HG03159 (cell line): Measurements from ENCODE around the gene SUSD4.

Experiments
- ATAC-seq: cut with Tn5 transposase; IDR thresholded peaks from one replicate; pipeline ENCODE4 v1.9.1; 2021; ENCODE audit warnings: mild to moderate bottlenecking, moderate library complexity; ENCODE audit not compliant: unreplicated experiment

The SUSD4 gene

DNA sequence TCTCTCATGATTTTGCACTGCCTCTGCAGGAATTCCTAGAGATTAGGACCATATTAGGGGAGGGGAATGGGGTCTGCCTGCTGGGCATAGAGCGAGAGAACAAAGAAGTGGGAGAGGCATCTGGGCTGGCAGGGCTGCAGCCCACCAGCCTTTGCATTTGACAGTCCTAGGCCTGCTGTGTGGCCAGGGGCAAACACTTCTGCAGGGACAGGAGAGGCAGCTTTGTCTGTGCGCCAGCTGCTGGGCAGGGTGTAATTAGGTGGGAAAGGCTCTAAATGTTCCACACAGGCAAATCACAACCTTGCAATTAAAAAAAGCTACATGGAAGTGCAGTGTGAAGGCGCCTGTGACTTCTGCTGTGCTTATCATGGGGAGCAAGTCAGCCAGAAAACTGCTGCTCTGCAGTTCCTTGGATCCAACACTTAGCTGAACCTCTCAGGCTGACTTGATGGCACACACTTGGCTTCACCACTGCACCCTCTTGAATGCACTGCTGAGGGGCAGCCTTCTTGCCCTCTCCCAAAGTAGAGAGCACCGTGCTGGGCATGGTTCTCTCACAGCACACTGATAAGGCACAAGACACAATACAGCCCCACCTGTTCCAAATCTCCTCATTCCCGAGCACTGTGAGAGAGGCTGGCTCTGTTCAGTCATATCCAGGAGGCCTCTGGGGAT is 147.3 kb downstream of the SUSD4 start:
- ATAC-seq: no peak

DNA sequence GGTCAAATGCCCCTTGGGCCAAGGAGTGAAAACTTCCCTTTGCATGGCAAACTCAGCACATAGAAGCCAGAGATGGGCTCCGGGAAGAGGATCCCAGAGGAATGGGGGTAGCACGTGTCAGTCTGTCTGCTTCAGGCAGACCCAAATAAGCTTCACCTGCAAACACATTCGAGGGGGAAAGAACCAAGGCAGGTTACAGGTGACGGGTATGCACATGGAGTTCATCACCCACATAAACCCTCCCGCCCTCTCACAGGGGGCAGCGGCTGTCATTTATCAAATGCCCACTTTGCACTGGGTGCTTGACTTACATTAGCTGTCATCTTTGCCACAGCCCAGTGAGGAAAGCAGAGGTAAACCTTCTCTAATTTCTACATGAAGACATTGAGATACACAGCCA is 147.9 kb downstream of the SUSD4 start:
- no peak for ATAC-seq

DNA sequence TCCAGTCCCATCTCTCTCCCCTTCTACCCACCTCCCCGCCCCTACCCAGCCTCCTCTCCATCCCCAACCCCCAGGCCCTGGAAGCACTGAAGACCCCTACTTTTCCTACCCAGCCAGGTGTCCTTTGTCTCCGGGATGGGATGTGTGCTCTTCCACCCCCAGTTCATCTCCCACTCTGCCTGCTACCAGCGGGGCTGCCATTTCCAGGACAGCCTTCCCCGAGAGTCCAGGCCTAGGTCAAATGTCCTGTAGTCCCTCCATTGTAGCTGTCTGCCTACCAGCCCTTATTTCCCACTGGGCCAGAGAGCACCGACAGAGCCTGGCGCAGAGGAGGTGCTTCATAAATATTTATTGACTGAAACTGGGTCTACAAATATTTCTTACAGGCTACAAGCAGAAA is 148.9 kb downstream of the SUSD4 start:
- ATAC-seq: no peak

DNA sequence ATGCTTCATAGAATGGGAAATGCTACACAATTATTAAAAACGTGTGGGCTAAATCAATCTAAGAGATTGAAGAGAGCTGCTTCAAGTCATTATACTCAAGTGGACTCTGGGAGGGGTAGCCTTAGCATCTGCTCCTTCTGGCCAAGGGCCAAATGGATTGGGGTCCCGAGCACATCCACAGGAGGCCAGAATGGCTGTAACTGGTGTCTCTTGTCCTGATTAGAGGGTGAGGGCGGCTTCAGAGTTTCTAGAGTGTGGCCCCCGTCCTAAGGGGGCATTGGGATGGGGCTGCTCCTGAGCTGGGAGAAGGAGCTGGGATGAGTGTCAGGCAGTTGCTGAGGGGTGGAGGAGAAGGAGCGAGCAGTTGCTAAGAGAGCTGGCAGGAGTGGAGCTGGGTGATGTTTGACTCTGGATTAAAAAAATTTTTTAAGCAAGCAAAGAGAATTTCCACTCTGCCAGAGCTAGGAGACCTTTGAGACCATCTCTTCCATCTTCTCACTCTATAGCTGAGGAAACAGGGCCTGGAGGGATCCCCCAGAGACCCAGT is 149.6 kb downstream of the SUSD4 start:
- no peak for ATAC-seq

DNA sequence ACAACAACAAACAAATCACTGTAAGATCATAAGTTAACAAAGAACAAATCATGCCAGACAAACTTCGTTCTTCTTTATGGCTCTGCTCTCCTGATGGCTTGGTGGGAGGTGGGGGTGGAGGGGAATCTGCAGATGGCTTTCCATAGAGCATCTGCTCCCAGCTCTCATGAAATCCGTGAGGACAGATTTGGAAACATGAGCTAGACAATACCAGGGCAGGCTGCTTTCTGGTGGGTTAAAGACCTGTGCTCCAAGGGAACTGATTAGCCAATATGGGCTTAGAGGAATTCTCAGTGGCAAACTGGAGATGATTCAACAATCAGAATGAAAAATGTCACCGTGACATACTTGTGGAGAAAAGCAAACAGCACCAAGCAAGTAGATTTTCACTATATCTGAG is 151.5 kb downstream of the SUSD4 start:
- ATAC-seq: no peak

DNA sequence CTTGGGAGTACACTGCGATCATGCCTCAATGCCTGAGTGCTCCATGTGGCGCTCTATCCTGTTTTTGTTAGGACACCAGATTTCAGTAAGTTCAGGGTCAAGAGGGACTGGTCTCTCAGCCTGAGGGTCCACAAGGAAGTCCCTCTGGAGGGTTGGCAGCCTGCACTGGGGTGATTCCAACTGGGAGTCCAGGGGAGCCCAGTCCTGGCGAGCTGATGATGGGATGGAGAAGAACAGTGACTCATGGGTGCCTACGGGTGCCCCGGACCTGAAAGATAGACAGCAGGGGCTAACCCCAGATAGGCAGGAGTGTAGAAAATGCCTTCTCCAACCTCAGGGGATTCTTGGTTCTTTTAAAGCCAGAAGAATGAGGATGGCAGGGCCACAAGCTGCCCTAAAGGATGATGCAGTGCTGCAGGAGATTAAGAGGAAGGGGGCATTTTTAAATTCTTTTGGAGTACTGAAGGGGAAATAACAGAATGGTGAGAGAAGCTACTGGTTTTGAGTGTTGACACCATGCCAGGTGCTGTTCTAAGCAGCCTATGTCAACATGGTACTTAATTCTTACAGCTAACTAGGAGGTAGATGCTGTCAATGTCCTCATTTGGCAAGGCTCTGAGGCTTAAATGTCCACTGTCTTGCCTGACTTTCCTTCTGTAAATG is 152.5 kb downstream of the SUSD4 start:
- ATAC-seq: no peak

DNA sequence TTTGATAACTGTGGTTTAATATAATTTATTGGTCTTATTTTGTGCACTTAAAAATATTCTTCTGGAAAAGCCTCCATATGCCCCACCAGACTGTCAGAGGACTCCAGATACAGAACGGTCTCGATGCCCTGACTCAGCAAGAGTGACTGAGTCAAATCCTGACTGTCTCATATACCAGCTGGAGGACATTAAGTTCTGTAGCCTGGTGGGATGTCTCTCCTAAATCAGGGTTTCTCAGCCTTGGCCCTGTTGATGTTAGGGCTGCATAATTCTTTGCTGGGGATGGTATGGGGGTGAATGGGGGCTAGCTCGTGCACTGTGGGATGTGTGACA is 153.2 kb downstream of the SUSD4 start:
- ATAC-seq: no peak

DNA sequence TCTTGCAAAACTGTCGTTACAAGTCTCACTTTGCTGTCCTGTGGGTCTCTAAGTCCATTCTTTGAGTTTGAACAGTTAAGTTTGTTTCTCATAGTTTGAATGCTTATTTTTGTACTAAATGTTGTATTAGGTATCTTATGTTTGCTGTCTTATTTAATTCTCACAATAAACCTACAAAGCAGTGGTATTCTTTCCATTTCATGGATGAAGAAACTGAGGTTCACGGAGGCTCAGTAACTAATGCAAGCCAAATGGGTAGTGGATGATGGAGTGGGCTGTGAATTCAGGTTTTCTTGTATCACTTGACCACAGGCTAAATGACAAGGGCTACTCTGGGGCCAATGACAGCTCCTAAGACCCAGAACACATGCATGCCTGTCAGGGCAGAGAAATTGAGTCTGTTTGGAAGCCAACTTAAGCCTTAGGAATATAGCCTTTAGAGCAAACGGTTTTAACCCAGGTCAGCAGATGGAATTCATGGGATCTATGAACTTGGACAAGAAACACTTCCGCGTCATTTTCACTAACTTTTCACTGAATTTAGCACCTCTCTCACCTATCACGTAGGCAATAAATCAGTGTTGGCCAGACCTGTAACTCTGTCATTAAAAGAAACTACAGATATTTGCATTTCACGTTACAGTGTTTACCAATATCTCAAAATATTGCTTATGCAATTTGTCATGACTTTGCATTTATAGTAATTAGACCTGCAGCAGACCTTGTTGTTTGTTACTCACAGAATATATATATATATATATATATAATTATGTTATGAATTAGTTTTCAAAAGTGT is 153.8 kb downstream of the SUSD4 start:
- ATAC-seq: no peak

DNA sequence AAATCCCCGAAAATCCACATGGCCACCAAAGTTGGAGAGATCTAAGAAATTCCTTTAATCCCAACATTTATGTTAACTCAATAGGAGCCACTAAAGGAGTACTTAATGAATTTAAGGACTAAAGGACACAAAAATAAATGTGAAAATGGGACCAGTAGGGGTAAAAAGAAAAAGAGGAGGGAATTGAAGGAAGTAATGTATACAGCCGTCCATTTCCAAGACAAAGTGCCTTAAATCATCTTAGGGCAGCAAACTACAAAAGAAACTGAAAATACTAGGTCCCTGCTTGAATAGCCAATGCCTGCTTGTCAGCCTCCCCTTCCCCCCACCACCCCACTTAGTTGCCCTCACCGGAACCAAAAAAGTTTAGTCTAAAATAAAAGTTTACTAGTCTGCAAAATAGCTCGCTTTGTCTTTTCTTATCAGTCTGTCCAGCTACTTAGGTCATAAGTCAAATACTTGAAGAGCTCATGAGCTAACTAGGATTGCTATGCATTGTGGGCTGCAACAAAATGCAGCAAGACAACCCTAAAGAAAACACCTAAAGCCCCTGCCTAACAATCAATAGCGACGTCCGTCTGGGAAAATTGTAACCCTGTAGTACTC is 154.6 kb downstream of the SUSD4 start:
- ATAC-seq: no peak

DNA sequence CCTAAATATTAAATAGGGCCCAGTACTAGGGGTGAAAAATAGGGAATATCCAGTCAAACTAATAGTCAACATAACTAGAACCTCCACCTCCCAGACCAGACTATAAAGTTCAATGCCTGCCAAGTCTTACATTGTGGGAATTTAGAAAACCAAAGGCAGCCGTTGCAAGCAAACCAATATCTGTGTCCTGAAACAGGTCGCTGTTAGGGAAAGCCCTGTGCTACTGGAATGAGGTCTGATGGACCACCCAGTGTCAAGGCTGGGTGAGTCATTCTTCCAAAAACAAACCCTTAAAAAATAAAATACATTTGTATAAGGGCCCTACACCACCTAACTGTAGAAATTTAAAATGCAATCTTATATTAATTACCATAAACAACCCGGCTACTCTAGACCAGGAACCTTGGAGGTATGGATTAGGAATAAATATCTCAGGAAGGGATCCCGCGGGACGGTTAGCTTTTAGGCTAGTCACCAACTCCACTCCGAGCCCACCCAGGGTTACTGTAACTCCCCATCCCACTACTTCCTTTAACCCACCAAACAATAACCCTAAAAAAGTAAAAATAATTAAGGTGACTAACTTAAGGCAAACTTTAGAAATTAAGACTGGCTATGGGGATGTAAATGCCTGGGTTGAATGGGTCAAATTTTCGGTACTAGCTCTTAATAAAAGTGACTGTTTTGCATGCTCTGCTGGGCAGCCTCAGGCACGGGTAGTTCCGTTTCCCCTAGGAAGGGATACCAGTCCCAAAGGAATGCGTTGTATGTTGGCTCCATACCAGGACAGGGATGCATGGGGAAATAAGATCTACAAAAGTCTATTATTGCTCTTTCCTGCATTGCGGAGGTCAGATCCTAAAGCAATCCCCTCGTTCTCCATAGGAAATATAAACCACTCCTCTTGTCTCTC is 155.6 kb downstream of the SUSD4 start:
- no peak for ATAC-seq

DNA sequence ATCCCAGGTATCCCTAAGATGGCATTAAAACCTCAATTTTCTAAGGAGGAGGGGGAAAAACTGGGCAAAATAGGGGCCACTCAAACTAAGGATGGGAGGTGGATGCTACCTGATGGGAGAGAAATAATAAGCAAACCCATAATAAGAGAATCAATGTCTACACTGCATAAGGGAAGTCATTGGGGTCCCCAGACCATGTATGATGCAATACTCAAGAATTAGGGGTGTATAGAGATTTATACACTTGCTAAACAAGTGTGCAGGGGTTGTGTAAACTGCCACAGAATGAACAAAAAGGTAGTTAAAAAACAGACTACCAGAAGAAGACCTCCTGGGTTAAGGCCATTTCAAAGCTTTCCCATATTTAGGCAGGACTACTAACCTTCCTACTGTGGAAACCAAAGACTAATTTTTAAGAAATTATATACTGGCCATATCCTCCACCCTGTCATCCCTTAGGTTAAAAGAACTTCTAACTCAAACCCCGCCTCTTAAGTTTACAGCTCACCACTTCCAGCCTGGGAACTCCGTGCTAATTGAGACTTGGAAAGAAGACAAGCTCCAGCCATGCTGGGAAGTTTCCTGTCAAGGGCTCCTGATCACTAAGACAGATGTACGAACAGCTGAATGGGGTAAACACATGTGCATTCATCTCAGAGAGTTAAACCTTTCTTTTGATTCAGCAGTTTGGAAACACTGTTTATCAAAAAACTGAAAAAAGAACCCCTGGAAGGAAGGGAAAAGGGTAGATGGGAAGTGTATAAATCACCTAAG is 156.5 kb downstream of the SUSD4 start:
- no peak for ATAC-seq

DNA sequence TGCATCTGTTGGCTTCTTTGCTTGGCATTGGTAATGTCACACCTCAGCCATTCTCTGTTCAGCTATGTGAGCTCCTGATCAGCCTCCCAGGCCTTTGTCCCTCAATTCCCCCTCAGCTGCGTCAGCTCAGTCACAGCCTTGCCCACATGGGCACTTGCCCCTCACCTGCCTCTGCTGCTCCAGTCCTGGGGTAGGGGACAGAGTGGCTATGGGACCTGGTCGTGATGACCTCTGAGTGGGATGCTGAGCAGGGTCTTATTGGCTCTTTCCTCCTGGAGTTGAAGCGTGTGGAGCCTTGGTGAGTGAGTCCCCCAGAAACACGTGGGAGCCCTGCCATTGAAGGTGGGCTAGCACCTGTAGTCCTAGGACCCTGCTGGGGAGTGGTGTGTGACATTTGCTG is 159.6 kb downstream of the SUSD4 start:
- no peak for ATAC-seq

DNA sequence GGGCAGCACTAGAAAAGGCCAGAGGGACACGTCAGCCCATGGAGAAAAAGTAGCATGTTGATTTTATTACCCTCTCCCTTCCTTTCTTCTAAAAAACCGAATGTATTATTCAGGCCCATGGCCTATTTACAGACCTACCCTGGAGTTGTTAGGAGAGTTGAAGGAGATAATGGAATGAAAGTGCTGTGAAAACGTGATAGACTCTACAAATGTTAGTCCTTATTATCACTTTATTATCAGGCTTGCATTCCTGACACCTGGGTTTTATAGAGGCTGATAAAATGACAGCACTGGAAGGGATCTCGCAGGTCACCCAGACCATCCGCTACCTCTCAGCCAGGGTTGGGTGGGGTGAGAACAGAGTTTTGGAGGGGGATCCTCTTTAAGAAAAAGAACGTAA is 160.3 kb downstream of the SUSD4 start:
- ATAC-seq: no peak

DNA sequence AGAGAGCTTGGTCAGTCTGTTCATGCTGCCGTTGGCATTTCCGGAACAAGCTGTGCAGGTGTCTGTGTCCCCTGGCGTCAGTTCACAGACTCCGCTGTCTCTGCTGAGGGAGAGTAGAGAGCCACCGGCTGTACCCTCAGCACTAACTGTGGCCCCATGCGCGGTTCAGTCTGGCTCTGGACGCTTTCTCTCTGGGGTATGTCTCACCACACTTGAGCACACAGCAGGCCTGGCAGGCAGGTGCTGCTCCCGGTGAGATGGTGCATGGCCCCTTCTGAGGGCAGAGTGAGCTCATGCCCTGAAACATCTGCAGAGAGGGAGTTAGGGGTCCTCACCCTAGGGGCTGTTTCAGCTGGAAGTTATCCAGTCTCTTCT is 161.0 kb downstream of the SUSD4 start:
- ATAC-seq: no peak

DNA sequence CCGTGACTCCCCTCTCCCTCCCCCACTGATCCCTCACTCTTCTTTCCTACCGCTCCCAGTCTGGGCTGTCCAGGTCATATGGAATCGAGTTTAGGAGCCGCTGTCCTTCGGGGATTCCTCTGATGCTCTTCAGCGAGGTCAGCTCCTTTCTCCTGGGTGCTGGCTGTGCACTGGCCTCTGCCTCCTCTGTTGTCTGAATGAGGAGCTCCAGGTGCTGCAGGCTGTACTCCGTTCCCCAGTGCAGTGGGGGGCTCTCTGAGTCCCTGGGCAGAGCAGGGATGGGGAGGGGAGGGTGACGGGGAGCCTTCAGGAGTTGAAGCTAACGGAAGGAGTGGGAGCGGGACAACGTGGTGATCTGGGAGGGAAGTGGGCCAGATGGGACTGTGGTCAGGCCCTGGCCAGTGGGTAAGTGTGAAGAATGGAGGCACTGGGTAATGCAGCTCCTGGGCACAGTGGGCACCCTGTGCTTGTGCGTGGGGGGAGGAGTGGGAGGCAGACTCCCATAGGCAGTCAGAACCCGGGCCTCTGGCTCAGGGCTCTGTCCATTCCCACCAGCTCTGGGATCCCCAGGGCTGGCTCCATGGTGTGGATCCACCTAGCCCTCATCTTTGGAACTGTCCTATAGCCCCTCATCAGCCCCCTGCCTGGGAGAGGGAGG is 161.5 kb downstream of the SUSD4 start:
- ATAC-seq: no peak

DNA sequence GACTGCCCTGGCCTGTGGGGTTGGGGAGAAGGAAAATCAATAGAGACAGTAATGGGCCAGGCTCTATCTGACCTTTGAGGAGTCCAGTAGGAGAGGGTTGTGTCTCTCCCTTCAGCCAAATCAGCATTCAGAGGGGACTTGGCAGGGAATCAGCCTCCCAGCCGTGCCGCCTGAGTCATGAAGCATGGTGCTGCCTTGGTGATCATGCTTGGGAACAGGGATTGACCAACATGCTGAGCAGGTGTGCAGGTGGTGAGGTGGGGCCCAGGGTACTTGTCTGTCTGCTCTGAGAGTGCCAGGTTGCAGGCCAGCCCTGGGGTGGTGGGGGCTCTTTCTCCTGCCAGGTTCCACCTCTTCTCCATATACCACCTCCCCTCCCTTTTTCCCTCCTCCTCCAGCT is 162.0 kb downstream of the SUSD4 start:
- no peak for ATAC-seq

DNA sequence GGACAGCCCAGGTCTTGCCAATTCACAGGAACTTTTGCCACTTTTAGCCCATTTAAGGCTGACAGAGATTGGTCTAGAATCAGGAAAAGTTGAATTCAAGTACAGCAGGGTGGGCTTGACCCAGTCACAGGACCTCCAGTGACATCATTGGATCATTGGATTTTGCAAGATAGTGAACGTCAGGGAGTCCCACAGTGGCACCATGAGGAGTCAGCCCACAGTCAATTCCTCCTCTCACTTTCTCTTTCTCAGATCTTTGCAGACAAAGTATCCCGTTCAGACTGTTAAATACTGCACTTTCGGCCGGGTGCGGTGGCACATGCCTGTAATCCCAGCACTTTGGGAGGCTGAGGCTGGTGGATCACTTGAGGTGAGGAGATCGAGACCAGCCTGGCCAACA is 163.1 kb downstream of the SUSD4 start:
- ATAC-seq: no peak

DNA sequence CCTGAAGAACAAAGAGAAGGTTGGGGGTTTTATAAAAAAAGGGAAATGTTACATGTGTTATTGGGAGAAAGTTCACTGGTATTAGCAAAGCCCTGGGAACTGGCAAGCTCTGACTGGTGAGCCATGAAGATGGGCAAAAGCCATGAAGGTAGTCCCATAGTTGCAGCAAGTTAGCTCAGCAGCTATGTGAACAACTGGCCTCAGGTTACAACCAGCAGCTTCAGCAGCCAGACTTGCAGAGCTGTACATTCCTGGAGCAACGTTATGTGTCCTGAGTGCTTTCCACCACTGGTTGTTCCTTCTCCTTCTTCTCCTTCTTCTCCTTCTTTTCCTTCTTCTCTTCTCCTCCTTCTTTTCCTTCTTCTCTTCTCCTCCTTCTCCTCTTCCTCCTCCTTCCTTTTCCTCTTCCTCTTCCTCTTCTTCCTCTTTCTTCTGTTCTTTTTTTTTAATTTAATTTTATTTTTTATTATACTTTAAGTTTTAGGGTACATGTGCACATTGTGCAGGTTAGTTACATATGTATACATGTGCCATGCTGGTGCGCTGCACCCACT is 164.8 kb downstream of the SUSD4 start:
- ATAC-seq: no peak

DNA sequence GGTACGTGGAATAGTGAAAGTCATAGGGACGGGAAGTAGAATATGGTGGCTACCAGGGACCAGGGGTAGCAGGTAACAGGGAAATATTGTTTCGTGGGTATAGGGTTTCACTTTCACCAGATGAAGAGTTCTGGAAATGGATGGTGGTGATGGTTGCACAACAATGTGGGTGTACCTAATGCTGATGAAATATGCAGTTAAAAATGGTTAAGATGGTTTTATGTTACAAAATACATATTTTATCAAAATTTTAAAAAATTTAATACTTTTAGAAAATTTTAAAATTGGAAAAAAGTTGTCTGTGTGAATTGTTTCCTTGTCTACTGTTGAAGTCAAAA is 165.4 kb downstream of the SUSD4 start:
- ATAC-seq: no peak
